IMR-90 (cell line): ENCODE measurements around the gene RFK. TPM values are rescaled to one million over a fixed set of nuclear protein-coding genes. Genes with fewer than 3 reads are reported as not detected.

Experiments used
- ATAC-seq: fragments of 200-7000 bp; cut with Tn5 transposase; 2 replicates; pipeline ENCODE4 v1.9.1; 2020; ENCODE audit warnings: low read depth, mild to moderate bottlenecking, moderate library complexity
- BruUV-seq: library from RNA; stranded (reverse); fragments of 400-500 nt; replicated peaks from 2 replicates; lab custom pipeline; 2021; lab: Mats Ljungman, UMichigan
- CTCF ChIA-PET: fragments of 300-600 bp; formaldehyde crosslinking; extraction: SDS; loops from one replicate; lab custom pipeline; 2021; ENCODE audit warnings: antibody characterized with exemption; lab: Yijun Ruan, JAX
- POLR2A ChIA-PET: fragments of 300-600 bp; sonication (Branson Sonifier 250); formaldehyde crosslinking; loops from one replicate; lab custom pipeline; 2022; ENCODE audit warnings: antibody characterized with exemption; ENCODE audit not compliant: unreplicated experiment; lab: Charles Lee
- DNase-seq: peaks from one replicate; pipeline ENCODE4 v3.0.0; 2013
- H2AFZ ChIP-seq: replicated peaks from 2 replicates; pipeline ENCODE3; 2013; ENCODE audit warnings: low read length, mild to moderate bottlenecking; ENCODE audit not compliant: poor library complexity
- H2AK5ac ChIP-seq: 2 replicates; pipeline ENCODE4 v1.6.1; 2013; ENCODE audit warnings: low read depth, low read length, inconsistent platforms
- H2AK9ac ChIP-seq: replicated peaks from 2 replicates; pipeline ENCODE3; 2013; ENCODE audit warnings: mild to moderate bottlenecking, low read depth, low read length, moderate library complexity; ENCODE audit not compliant: poor library complexity
- H2BK120ac ChIP-seq: 2 replicates; pipeline ENCODE4 v1.6.1; 2013; ENCODE audit warnings: low read depth, low read length, inconsistent platforms
- H2BK15ac ChIP-seq: 3 replicates; pipeline ENCODE4 v1.6.1; 2013; ENCODE audit warnings: low read depth, low read length, inconsistent platforms
- H2BK20ac ChIP-seq: 2 replicates; pipeline ENCODE4 v1.6.1; 2013; ENCODE audit warnings: low read depth, mild to moderate bottlenecking, inconsistent platforms, low read length, moderate library complexity
- H2BK5ac ChIP-seq: 2 replicates; pipeline ENCODE4 v1.6.1; 2013; ENCODE audit warnings: mild to moderate bottlenecking, low read depth, low read length, inconsistent platforms; ENCODE audit not compliant: poor library complexity, severe bottlenecking
- H3K14ac ChIP-seq: replicated peaks from 2 replicates; pipeline ENCODE4 v1.6.1; 2013; ENCODE audit warnings: low read depth, low read length, inconsistent platforms
- H3K18ac ChIP-seq: 2 replicates; pipeline ENCODE4 v1.6.1; 2013; ENCODE audit warnings: low read depth, low read length, control low read depth
- H3K23ac ChIP-seq: 2 replicates; pipeline ENCODE4 v1.6.1; 2013; ENCODE audit warnings: low read depth, low read length, inconsistent platforms
- H3K27ac ChIP-seq: 2 replicates; pipeline ENCODE4 v1.5.1; 2013; ENCODE audit warnings: mild to moderate bottlenecking, control low read depth, low read length; ENCODE audit not compliant: insufficient read depth
- H3K27me3 ChIP-seq: 2 replicates; pipeline ENCODE4 v1.6.1; 2013; ENCODE audit warnings: low read length; ENCODE audit not compliant: control insufficient read depth, insufficient read depth
- H3K36me3 ChIP-seq: 2 replicates; pipeline ENCODE4 v1.6.1; 2013; ENCODE audit warnings: low read length, mixed read lengths; ENCODE audit not compliant: control insufficient read depth, insufficient read depth
- H3K4ac ChIP-seq: 2 replicates; pipeline ENCODE4 v1.6.1; 2013; ENCODE audit warnings: low read depth, low read length, inconsistent platforms
- H3K4me1 ChIP-seq: 2 replicates; pipeline ENCODE4 v1.6.1; 2013; ENCODE audit warnings: low read length, mixed read lengths; ENCODE audit not compliant: control insufficient read depth, insufficient read depth
- H3K4me2 ChIP-seq: 2 replicates; pipeline ENCODE4 v1.6.1; 2013; ENCODE audit warnings: low read depth, mild to moderate bottlenecking, control low read depth, low read length, moderate library complexity
- H3K4me3 ChIP-seq: 2 replicates; pipeline ENCODE4 v1.5.1; 2013; ENCODE audit warnings: low read depth, mild to moderate bottlenecking, control low read depth, low read length, moderate library complexity; ENCODE audit not compliant: insufficient read depth
- H3K56ac ChIP-seq: 2 replicates; pipeline ENCODE4 v1.6.1; 2013; ENCODE audit warnings: low read length, inconsistent platforms; ENCODE audit not compliant: insufficient read depth; ENCODE audit errors: extremely low read depth
- H3K79me1 ChIP-seq, 2 experiments: 2 replicates each; pipeline ENCODE4 v1.6.1; 2013; ENCODE audit warnings: low read length in 2 of 2, inconsistent platforms in 1 of 2, low read depth in 1 of 2
- H3K9ac ChIP-seq: 2 replicates; pipeline ENCODE4 v1.6.1; 2013; ENCODE audit warnings: low read depth, low read length, control low read depth
- H3K9me1 ChIP-seq: 2 replicates; pipeline ENCODE4 v1.6.1; 2013; ENCODE audit warnings: low read length, inconsistent platforms; ENCODE audit not compliant: insufficient read depth
- H3K9me3 ChIP-seq: 2 replicates; pipeline ENCODE4 v1.6.1; 2013; ENCODE audit warnings: low read length; ENCODE audit not compliant: control insufficient read depth, insufficient read depth
- H4K20me1 ChIP-seq: 2 replicates; pipeline ENCODE4 v1.6.1; 2013; ENCODE audit warnings: low read length, inconsistent platforms; ENCODE audit not compliant: insufficient read depth
- H4K5ac ChIP-seq: 2 replicates; pipeline ENCODE4 v1.6.1; 2013; ENCODE audit warnings: mild to moderate bottlenecking, low read depth, low read length, control low read depth
- H4K8ac ChIP-seq, 2 experiments: 2 replicates each; pipeline ENCODE4 v1.6.1; 2013; ENCODE audit warnings: low read depth in 2 of 2, low read length in 2 of 2, control low read depth in 1 of 2, inconsistent platforms in 1 of 2
- H4K91ac ChIP-seq: 2 replicates; pipeline ENCODE4 v1.6.1; 2013; ENCODE audit warnings: low read depth, low read length, inconsistent platforms; ENCODE audit not compliant: insufficient read depth
- BHLHE40 ChIP-seq: fragments of 150-350 bp; IDR thresholded peaks from 2 replicates; pipeline ENCODE4 v1.6.1; 2016; ENCODE audit warnings: mild to moderate bottlenecking, low read depth, low read length
- CEBPB ChIP-seq: IDR thresholded peaks from 2 replicates; pipeline ENCODE4 v1.6.1; 2012; ENCODE audit warnings: low read depth, low read length, improper control_type of control experiment
- CHD1 ChIP-seq: IDR thresholded peaks from 2 replicates; pipeline ENCODE4 v1.6.1; 2012; ENCODE audit warnings: low read depth, low read length, improper control_type of control experiment
- FOS ChIP-seq: fragments of 150-350 bp; IDR thresholded peaks from 2 replicates; pipeline ENCODE4 v1.6.1; 2016; ENCODE audit warnings: low read depth, low read length
- MAFK ChIP-seq: IDR thresholded peaks from 2 replicates; pipeline ENCODE4 v1.6.1; 2012; ENCODE audit warnings: low read depth, low read length, improper control_type of control experiment
- MAZ ChIP-seq: IDR thresholded peaks from 2 replicates; pipeline ENCODE4 v1.6.1; 2012; ENCODE audit warnings: low read depth, mild to moderate bottlenecking, low read length, improper control_type of control experiment, moderate library complexity, borderline replicate concordance
- MXI1 ChIP-seq: IDR thresholded peaks from 2 replicates; pipeline ENCODE4 v1.6.1; 2012; ENCODE audit warnings: low read depth, mild to moderate bottlenecking, low read length, moderate library complexity, borderline replicate concordance
- NFE2L2 ChIP-seq: fragments of 150-350 bp; IDR thresholded peaks from 2 replicates; pipeline ENCODE4 v1.6.1; 2016; ENCODE audit warnings: low read depth, mild to moderate bottlenecking, low read length
- POLR2A ChIP-seq: IDR thresholded peaks from 2 replicates; pipeline ENCODE4 v1.6.1; 2012; ENCODE audit warnings: mild to moderate bottlenecking, low read depth, low read length
- RAD21 ChIP-seq: IDR thresholded peaks from 2 replicates; pipeline ENCODE4 v1.6.1; 2012; ENCODE audit warnings: low read length, improper control_type of control experiment
- RCOR1 ChIP-seq: IDR thresholded peaks from 2 replicates; pipeline ENCODE4 v1.6.1; 2012; ENCODE audit warnings: mild to moderate bottlenecking, low read length, improper control_type of control experiment; ENCODE audit not compliant: insufficient replicate concordance
- RFX5 ChIP-seq: IDR thresholded peaks from 2 replicates; pipeline ENCODE4 v1.8.0; 2012; ENCODE audit warnings: low read depth, mild to moderate bottlenecking, low read length, moderate library complexity
- SMC3 ChIP-seq: fragments of 150-350 bp; IDR thresholded peaks from 2 replicates; pipeline ENCODE4 v1.6.1; 2016; ENCODE audit warnings: low read depth, mild to moderate bottlenecking, antibody characterized with exemption, low read length, moderate library complexity
- WGBS, 2 experiments: methylation state at CpG; one replicate each; pipeline versions ENCODE4 v1.1.5 to v1.1.7; 2013; ENCODE audit warnings: missing lambda C conversion rate in 2 of 2; ENCODE audit not compliant: insufficient read length in 1 of 2; ENCODE audit errors: extremely low coverage in 2 of 2; 5-methylcytosine and 5-hydroxymethylcytosine counted together
- dilution Hi-C: fragments of 300-500 bp; cut with HindIII; formaldehyde crosslinking; loops from one replicate; pipeline ENCODE4 v1.14.3; 2018; ENCODE audit warnings: low sequenced_read_pairs; ENCODE audit not compliant: unreplicated experiment
- in situ Hi-C: fragments of 300-500 bp; cut with MboI; formaldehyde crosslinking; loops from 3 replicates; pipeline ENCODE4 v1.14.3; 2019; ENCODE audit warnings: low sequenced_read_pairs, inconsistent platforms, mixed read lengths
- intact Hi-C: fragments of 100-400 bp; cut with micrococcal nuclease; formaldehyde crosslinking; loops from 2 replicates; pipeline ENCODE4 v1.10.0; 2022
- polyA plus RNA-seq, 3 experiments: library from polyadenylated mRNA; depleted of rRNA; stranded (reverse); fragments of >200 nt; gene quantifications; 2 replicates each; pipeline ENCODE4 v1.2.3, GENCODE V29; 2012; ENCODE audit warnings: low replicate concordance in 1 of 3
- total RNA-seq: library from RNA; depleted of rRNA; stranded (reverse); fragments of >200 nt; gene quantifications from 2 replicates; pipeline ENCODE4 v1.2.3, GENCODE V29; 2012
- TF ChIP-seq, protein P1 (sequence below): fragments of 150-350 bp; IDR thresholded peaks from 2 replicates; pipeline ENCODE4 v1.6.1; 2016; ENCODE audit warnings: low read depth, mild to moderate bottlenecking, low read length, moderate library complexity, borderline replicate concordance
- TF ChIP-seq, protein P2 (sequence below): conservative IDR thresholded peaks from 2 replicates; pipeline ENCODE4 v1.5.1; 2012; ENCODE audit warnings: mild to moderate bottlenecking, low read depth, low read length, improper control_type of control experiment
- TF ChIP-seq, protein P3 (sequence below): fragments of 150-350 bp; IDR thresholded peaks from 2 replicates; pipeline ENCODE4 v1.6.1; 2017; ENCODE audit warnings: mild to moderate bottlenecking, antibody characterized with exemption, low read length, low read depth

The RFK gene
- total and polyA plus RNA-seq, 2 of the 4 experiments (the other 2 are of a cell fraction) = 10.3 to 13.8 TPM

DNA sequence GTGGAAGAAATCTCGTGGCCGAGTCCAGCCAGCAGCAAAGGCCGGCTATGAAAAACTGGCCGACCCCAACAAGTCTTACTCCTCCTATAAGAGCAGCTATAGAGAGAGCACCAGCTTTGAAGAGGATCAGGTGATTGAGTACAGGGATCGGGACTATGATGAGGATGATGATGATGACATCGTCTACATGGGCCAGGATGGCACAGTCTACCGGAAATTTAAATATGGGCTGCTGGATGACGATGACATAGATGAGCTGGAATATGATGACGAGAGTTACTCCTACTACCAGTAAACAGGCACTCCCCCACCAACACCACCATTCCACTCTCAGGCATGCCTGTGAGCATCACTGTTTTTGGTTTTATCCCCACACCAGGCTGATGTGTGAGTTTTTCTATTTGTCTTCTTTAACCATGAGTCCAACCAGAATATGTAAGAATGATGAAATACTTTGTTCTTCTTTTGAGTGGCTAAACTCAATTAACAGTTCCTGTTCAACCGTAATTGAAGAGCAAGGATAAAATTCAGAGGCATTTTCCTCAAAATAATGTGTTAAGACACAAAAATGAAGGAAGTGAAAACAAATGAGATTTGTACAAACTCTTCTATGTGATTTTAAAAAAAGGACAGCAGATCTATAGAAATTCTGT lies 35.5 kb downstream of the RFK start:
- Histone ChIP-seq H3K27me3 (peaks cover 16% of the 10 kb centered on the region), H3K9me1 (peaks cover 2% of the 10 kb centered on the region; the same call in 1 of the 2 replicates), H3K4ac (no peak overlapping the region), H4K20me1 (no peaks in the 10 kb centered on the region), H3K14ac (no peak overlapping the region), H2BK20ac (no peak overlapping the region), H3K4me2 (no peak overlapping the region), H4K91ac (no peak overlapping the region), H3K23ac (no peak overlapping the region), H3K9me3 (no peaks in the 10 kb centered on the region; the same call in 1 of the 2 replicates), H2BK120ac (no peak overlapping the region), H3K36me3 (no peaks in the 10 kb centered on the region), H3K4me1 (no peaks in the 10 kb centered on the region), H4K5ac (no peak overlapping the region), H3K79me1 (no peaks in the 10 kb centered on the region), H4K8ac (no peak overlapping the region), H3K9ac (no peak overlapping the region), H3K27ac (no peak overlapping the region), H2BK5ac (no peak overlapping the region), H3K18ac (no peak overlapping the region), H3K56ac (no peak overlapping the region), H2BK15ac (no peak overlapping the region), H2AK9ac (no peak overlapping the region), H3K4me3 (no peak overlapping the region), H2AK5ac (no peak overlapping the region), H2AFZ (no peak overlapping the region)
- intact Hi-C loops = no loop called here
- no peak for DNase-seq
- no peak for TF ChIP-seq NFE2L2
- TF ChIP-seq MXI1 = no peak
- no peak for TF ChIP-seq SMC3
- TF ChIP-seq BHLHE40 = no peak
- no peak for TF ChIP-seq FOS
- TF ChIP-seq, protein P1, sequence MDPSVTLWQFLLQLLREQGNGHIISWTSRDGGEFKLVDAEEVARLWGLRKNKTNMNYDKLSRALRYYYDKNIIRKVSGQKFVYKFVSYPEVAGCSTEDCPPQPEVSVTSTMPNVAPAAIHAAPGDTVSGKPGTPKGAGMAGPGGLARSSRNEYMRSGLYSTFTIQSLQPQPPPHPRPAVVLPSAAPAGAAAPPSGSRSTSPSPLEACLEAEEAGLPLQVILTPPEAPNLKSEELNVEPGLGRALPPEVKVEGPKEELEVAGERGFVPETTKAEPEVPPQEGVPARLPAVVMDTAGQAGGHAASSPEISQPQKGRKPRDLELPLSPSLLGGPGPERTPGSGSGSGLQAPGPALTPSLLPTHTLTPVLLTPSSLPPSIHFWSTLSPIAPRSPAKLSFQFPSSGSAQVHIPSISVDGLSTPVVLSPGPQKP = no peak
- no peak for TF ChIP-seq CEBPB
- TF ChIP-seq, protein P2, sequence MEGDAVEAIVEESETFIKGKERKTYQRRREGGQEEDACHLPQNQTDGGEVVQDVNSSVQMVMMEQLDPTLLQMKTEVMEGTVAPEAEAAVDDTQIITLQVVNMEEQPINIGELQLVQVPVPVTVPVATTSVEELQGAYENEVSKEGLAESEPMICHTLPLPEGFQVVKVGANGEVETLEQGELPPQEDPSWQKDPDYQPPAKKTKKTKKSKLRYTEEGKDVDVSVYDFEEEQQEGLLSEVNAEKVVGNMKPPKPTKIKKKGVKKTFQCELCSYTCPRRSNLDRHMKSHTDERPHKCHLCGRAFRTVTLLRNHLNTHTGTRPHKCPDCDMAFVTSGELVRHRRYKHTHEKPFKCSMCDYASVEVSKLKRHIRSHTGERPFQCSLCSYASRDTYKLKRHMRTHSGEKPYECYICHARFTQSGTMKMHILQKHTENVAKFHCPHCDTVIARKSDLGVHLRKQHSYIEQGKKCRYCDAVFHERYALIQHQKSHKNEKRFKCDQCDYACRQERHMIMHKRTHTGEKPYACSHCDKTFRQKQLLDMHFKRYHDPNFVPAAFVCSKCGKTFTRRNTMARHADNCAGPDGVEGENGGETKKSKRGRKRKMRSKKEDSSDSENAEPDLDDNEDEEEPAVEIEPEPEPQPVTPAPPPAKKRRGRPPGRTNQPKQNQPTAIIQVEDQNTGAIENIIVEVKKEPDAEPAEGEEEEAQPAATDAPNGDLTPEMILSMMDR = no peak
- no peak for TF ChIP-seq POLR2A
- TF ChIP-seq RCOR1 = no peak
- no peak for TF ChIP-seq RFX5
- TF ChIP-seq, protein P3, sequence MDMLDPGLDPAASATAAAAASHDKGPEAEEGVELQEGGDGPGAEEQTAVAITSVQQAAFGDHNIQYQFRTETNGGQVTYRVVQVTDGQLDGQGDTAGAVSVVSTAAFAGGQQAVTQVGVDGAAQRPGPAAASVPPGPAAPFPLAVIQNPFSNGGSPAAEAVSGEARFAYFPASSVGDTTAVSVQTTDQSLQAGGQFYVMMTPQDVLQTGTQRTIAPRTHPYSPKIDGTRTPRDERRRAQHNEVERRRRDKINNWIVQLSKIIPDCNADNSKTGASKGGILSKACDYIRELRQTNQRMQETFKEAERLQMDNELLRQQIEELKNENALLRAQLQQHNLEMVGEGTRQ = no peak
- no peak for TF ChIP-seq MAZ
- TF ChIP-seq MAFK = no peak
- TF ChIP-seq CHD1 = no peak
- no peak for TF ChIP-seq RAD21
- dilution Hi-C loops = no loop called here
- CTCF ChIA-PET = interaction anchor here (0.6 kb wide), 1 partner anchor 56 kb away, joined by 4 read pairs; no protein-coding TSS in a partner anchor
- BruUV-seq = no TSS peak
- no peak for ATAC-seq
- no CpG with 5 or more reads among the region's 10 CpGs for WGBS, 2 experiments
- POLR2A ChIA-PET = no interaction called here
- in situ Hi-C loops = no loop called here
